ENCODE results near the gene MFAP4. TPM values are rescaled to one million over a fixed set of nuclear protein-coding genes. Genes with fewer than 3 reads are reported as not detected.

The MFAP4 gene
- total and polyA plus RNA-seq, 9 of the 15 experiments (the other 6 are each of a cell fraction or from before 2014, with no cell fraction given) = 0.07 to 0.24 TPM; not detected in 7

GRCh38 chr17:19410875-19411620 lies 24.1 kb upstream of the MFAP4 start, which contains the start of gene RNF112 (continued):
- TF ChIP-seq USF2 (CRISPR knock-in tag; IDR thresholded peaks at IDR 0.05) = no peak
- no peak for TF ChIP-seq KAT2B (IDR thresholded peaks at IDR 0.05; ENCODE audit: low read depth, low read length)
- no peak for TF ChIP-seq GATAD2A (IDR thresholded peaks at IDR 0.05)

GRCh38 chr17:19410091-19410490 lies 23.1 kb upstream of the MFAP4 start:
- 0% methylated on average over 3 of the region's 6 CpGs for WGBS (ENCODE audit: insufficient coverage, low coverage, missing lambda C conversion rate)
- H4K20me1 ChIP-seq (replicated peaks; ENCODE audit: control insufficient read depth, insufficient read depth, low read length) = no peaks in the 10 kb centered on the region
- H3K79me2 ChIP-seq (ENCODE audit: control insufficient read depth, insufficient read depth, low read length) = no peaks in the 10 kb centered on the region
- DNase-seq (ENCODE audit: extremely low read depth in 1 of 4, low spot score in 3 of 4) (no peak), ATAC-seq (peak; percentile 43; the same call in 1 of the 3 replicates), FAIRE-seq (no peak)
- H3K9ac ChIP-seq (ENCODE audit: insufficient read depth in 1 of 2, low read depth in 2 of 2, low read length in 2 of 2) = no peak overlapping the region
- ChIA-PET CTCF (ENCODE audit: low intra/inter-chr PET ratio) (no interaction called here), POLR2A (no interaction called here)
- TF ChIP-seq ZNF175 (CRISPR knock-in tag; IDR thresholded peaks at IDR 0.05; ENCODE audit: low read depth) (no peak), ZNF165 (CRISPR knock-in tag; IDR thresholded peaks at IDR 0.05; ENCODE audit: borderline replicate concordance) (no peak), ZBTB49 (CRISPR knock-in tag; IDR thresholded peaks at IDR 0.05; ENCODE audit: borderline replicate concordance) (no peak), ZNF707 (CRISPR knock-in tag; conservative IDR thresholded peaks at IDR 0.05) (no peak)
- BruUV-seq (replicated peaks) = no TSS peak
- H3K27me3 ChIP-seq (ENCODE audit: control insufficient read depth in 2 of 2, insufficient read depth in 2 of 2, low read length in 2 of 2) = peaks cover 4 to 52% of the 10 kb centered on the region in 2 experiments
- H3K9me3 ChIP-seq (replicated peaks; ENCODE audit: control insufficient read depth, insufficient read depth, low read depth, low read length) = no peaks in the 10 kb centered on the region
- no peaks in the 10 kb centered on the region for H3K9me1 ChIP-seq (ENCODE audit: control insufficient read depth, insufficient read depth, low read length)
- H3K4me2 ChIP-seq (ENCODE audit: insufficient read depth, low read length) = no peak overlapping the region
- in situ Hi-C loops (cut with MboI) = no loop called here
- no peak overlapping the region for H3K4me3 ChIP-seq
- no peak overlapping the region for H2AFZ ChIP-seq (ENCODE audit: low read depth, low read length)
- no peaks in the 10 kb centered on the region; a peak in 1 of 5 replicates for H3K4me1 ChIP-seq (replicated peaks in 1 of 2; ENCODE audit: control insufficient read depth in 2 of 2, insufficient read depth in 2 of 2, low read length in 2 of 2)
- no peak overlapping the region for H3K27ac ChIP-seq (ENCODE audit: extremely low read depth, low read depth, low read length)
- intact Hi-C loops (cut with micrococcal nuclease) = no loop called here
- H3K36me3 ChIP-seq (ENCODE audit: control insufficient read depth, insufficient read depth, low read length) = no peaks in the 10 kb centered on the region
